ENCODE data around the gene AFF2. TPM values are rescaled to one million over a fixed set of nuclear protein-coding genes. Genes with fewer than 3 reads are reported as not detected.

AFF2 gene
- polyA plus RNA-seq, 1 experiment = not detected

- Histone ChIP-seq H3K4me3 (ENCODE audit: low read depth, low read length) (no peak overlapping the region), H3K27me3 (ENCODE audit: control insufficient read depth, insufficient read depth, low read length) (no peaks in the 10 kb centered on the region), H3K36me3 (ENCODE audit: control insufficient read depth, insufficient read depth, low read length) (no peaks in the 10 kb centered on the region)
- no peak for DNase-seq (ENCODE audit: low read depth)
- POLR2A ChIA-PET = no interaction called here
- CTCF ChIA-PET = no interaction called here
- TF ChIP-seq CTCF (IDR thresholded peaks at IDR 0.05; ENCODE audit: insufficient read depth, low read depth, low read length) = no peak
Observed at GRCh38 chrX:148628621-148629020, 128.2 kb downstream of the AFF2 start.

GRCh38 chrX:148629434-148629833, 129.0 kb downstream of the AFF2 start:
- Histone ChIP-seq H3K4me3 (ENCODE audit: low read depth, low read length) (no peak overlapping the region), H3K36me3 (ENCODE audit: control insufficient read depth, insufficient read depth, low read length) (no peaks in the 10 kb centered on the region), H3K27me3 (ENCODE audit: control insufficient read depth, insufficient read depth, low read length) (no peaks in the 10 kb centered on the region)
- TF ChIP-seq CTCF (IDR thresholded peaks at IDR 0.05; ENCODE audit: insufficient read depth, low read depth, low read length) = no peak
- ChIA-PET POLR2A (no interaction called here), CTCF (no interaction called here)
- no peak for DNase-seq (ENCODE audit: low read depth)

GRCh38 chrX:148632444-148632843, 132.0 kb downstream of the AFF2 start:
- no peak for DNase-seq (ENCODE audit: low read depth)
- no peak for TF ChIP-seq CTCF (IDR thresholded peaks at IDR 0.05; ENCODE audit: insufficient read depth, low read depth, low read length)
- H3K36me3 ChIP-seq (ENCODE audit: control insufficient read depth, insufficient read depth, low read length) = no peaks in the 10 kb centered on the region
- H3K27me3 ChIP-seq (ENCODE audit: control insufficient read depth, insufficient read depth, low read length) = no peaks in the 10 kb centered on the region
- CTCF ChIA-PET = no interaction called here
- POLR2A ChIA-PET = no interaction called here
- H3K4me3 ChIP-seq (ENCODE audit: low read depth, low read length) = no peak overlapping the region

GRCh38 chrX:148633218-148633908, 132.9 kb downstream of the AFF2 start:
- TF ChIP-seq CTCF (IDR thresholded peaks at IDR 0.05; ENCODE audit: insufficient read depth, low read depth, low read length) = no peak
- CTCF ChIA-PET = no interaction called here

GRCh38 chrX:148634591-148634990, 134.2 kb downstream of the AFF2 start:
- no peak for TF ChIP-seq CTCF (IDR thresholded peaks at IDR 0.05; ENCODE audit: insufficient read depth, low read depth, low read length)
- POLR2A ChIA-PET = no interaction called here
- no peaks in the 10 kb centered on the region for H3K36me3 ChIP-seq (ENCODE audit: control insufficient read depth, insufficient read depth, low read length)

More at GRCh38 chrX:148633218-148633908, 132.9 kb downstream of the AFF2 start:
- no peak overlapping the region for H3K4me3 ChIP-seq (ENCODE audit: low read depth, low read length)
- H3K36me3 ChIP-seq (ENCODE audit: control insufficient read depth, insufficient read depth, low read length) = no peaks in the 10 kb centered on the region
- POLR2A ChIA-PET = no interaction called here
- DNase-seq (ENCODE audit: low read depth) = no peak
- H3K27me3 ChIP-seq (ENCODE audit: control insufficient read depth, insufficient read depth, low read length) = no peaks in the 10 kb centered on the region

More at GRCh38 chrX:148634591-148634990, 134.2 kb downstream of the AFF2 start:
- no peak for DNase-seq (ENCODE audit: low read depth)
- Histone ChIP-seq H3K4me3 (ENCODE audit: low read depth, low read length) (no peak overlapping the region), H3K27me3 (ENCODE audit: control insufficient read depth, insufficient read depth, low read length) (no peaks in the 10 kb centered on the region)
- CTCF ChIA-PET = no interaction called here
